NCI-H2107 (cell line): Measurements from ENCODE around the gene IMPA2.

ENCODE experiments used
- DNase-seq: peaks from one replicate; lab custom pipeline; 2025; lab: John Stamatoyannopoulos, UW

IMPA2 gene

GRCh38 chr18:12008842-12009580 is 27.7 kb downstream of the IMPA2 start:
- DNase-seq = no peak

DNA sequence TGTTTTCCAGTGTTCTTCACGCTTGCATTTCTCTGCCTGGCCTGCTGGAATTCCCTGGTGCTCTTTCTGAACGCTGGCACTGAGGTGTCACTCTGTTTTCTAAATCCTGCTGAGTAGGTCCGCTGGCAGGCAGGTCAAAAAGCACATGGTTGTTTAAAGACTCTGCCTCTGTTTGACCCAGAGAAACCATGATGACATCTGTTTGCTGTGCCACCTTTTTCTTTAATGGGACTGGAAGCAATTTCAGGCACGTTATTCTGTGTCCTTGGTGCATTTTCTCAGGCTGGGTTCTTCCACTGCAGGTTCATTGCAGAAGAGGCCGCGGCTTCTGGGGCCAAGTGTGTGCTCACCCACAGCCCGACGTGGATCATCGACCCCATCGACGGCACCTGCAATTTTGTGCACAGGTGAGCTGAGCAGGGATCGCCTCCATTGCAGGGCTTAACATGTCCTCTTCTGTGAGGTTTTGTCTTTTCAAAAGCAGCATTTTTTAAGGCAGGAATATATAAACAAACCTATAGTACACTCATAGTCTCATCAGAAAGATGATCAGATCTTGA is 28.4 kb downstream of the IMPA2 start:
- DNase-seq = no peak

GRCh38 chr18:12010187-12010802 is 29.0 kb downstream of the IMPA2 start:
- DNase-seq = peak; percentile 9

DNA sequence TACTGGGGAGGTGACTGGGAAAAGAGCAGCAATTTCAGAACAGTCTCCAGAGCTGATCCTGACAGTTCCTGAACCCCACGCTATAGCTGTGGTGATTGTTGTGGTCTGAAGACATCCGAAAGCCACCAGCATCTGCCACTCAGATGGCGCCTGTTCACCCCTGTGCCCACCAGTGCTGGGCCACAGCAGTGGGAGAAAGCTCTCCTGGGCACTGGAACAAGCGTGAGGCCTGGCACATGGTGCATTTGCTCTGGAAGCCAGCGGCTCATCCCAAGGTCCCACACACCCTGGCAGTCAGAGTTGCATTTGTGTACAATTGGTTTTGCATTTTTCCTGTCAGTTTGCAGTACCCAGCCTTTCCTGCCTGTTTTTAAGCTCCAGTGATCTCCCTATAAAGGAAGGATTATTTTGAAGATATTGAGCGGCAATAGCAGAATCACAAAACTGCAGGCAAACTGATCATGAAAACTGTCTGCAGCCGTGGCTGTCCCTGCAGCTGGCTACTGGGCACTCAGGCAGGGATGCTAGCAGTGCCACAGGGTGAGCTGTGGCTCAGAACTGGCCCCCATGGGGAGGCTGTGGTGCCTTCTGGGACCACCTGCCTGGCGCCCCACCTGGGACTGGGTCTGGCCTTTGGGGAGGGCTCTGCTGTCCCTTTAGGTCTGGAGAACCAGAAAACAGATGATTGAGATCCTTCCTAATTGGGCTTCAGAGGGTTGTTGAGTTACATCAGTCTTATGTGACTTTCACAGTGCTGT is 30.1 kb downstream of the IMPA2 start:
- no peak for DNase-seq

GRCh38 chr18:12011957-12012549 is 30.7 kb downstream of the IMPA2 start:
- DNase-seq = no peak

- DNase-seq = no peak
Measured at GRCh38 chr18:12012697-12013096, 31.4 kb downstream of the IMPA2 start.

- DNase-seq = no peak
Measured at GRCh38 chr18:12013186-12013916, 32.0 kb downstream of the IMPA2 start.

- DNase-seq = no peak
Measured at GRCh38 chr18:12014086-12014485, 32.8 kb downstream of the IMPA2 start.

- DNase-seq = no peak
Measured at GRCh38 chr18:12014521-12015415, 33.5 kb downstream of the IMPA2 start.

- no peak for DNase-seq
Measured at GRCh38 chr18:12015416-12016062, 34.2 kb downstream of the IMPA2 start.

GRCh38 chr18:12017081-12017480 is 35.8 kb downstream of the IMPA2 start:
- no peak for DNase-seq

DNA sequence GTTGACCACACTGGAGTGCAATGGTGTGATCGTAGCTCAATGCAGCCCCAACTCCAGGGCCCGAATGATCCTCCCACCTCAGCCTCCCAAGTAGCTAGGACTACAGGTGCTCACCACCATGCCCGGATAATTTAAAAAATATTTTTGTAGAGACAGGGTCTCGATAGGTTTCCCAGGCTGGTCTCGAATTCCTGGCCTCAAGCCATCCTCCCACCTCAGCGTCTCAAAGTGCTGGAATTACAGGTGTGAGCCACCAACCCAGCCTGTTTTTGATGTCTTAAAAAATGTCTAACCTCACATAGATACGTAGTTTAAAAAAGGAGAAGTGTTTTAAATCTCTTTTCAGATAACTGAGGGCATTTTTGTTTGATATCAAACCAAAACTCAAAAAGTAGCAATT is 37.6 kb downstream of the IMPA2 start:
- DNase-seq = no peak

DNA sequence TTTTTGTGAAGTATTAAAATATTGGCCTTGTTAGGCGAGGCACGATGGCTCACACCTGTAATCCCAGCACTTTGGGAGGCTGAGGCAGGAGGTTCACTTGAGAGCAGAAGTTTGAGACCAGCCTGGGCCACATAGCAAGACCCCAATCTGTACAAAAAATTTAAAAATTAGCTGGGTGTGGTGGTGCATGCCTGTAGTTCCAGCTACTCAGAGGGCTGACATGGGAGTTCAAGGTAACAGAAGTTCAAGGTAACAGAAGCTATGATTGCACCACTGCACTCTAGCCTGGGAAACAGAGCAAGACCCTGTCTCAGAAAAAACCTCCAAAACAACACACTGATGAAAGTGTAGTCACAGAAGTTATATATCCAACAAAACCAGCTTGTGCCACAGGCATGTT is 39.8 kb downstream of the IMPA2 start:
- DNase-seq = no peak

DNA sequence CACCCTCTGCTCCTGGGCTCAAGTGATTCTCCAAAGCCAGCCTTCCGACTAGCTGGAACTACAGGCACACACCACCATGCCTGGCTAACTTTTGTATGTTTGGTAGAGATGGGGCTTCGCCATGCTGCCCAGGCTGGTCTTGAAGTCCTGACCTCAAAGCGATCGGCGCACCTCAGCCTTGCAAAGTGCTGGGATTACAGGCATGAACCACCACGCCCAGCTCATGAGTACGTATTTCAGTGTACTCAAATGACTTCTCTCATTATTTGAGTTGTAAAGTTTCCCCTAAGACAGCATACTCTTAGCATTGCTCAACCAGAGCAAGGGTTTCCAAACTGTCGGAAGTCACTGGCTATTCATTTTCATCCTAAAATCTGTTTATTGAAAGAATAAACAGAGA is 40.3 kb downstream of the IMPA2 start:
- DNase-seq = no peak

GRCh38 chr18:12023375-12023774 is 42.1 kb downstream of the IMPA2 start:
- DNase-seq = no peak

GRCh38 chr18:12026562-12026961 is 45.3 kb downstream of the IMPA2 start:
- DNase-seq = no peak

DNA sequence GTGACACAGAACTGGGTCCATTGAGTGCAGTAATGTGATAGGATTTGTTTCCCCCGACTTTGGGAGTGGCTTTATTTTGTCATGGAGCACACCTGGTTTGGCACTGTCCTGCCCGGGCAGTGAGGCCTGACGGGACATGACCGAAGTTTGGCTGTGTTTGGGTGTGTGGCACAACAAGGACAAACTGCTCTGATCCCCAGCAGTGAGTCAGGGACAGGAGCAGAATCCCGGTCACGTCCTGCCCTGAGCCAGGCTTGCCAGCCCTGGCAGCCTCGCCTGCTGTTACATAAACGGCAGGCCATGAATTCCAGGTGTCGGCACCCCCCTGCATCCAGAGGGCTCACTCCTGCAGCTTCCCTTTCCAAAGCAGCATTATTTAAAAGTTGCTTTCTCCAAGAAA is 45.7 kb downstream of the IMPA2 start:
- no peak for DNase-seq

DNA sequence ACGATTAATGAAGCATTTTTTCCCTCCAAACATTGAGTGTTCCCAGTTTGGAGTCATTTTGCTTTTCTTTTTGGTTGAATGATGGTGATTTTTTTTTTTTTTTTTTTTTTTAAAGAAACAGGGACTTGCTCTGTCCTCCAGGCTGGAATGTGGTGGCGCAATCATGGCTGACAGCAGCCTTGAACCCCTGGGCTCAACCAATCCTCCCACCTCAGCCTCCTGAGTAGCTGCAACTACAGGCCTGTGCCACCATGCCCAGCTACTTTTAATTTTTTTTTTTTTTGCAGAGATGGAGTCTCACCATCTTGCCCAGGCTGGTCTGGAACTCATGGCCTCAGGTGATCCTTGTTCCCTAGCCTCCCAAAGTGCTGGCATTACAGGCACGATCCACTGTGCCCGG is 46.2 kb downstream of the IMPA2 start:
- DNase-seq = no peak

DNA sequence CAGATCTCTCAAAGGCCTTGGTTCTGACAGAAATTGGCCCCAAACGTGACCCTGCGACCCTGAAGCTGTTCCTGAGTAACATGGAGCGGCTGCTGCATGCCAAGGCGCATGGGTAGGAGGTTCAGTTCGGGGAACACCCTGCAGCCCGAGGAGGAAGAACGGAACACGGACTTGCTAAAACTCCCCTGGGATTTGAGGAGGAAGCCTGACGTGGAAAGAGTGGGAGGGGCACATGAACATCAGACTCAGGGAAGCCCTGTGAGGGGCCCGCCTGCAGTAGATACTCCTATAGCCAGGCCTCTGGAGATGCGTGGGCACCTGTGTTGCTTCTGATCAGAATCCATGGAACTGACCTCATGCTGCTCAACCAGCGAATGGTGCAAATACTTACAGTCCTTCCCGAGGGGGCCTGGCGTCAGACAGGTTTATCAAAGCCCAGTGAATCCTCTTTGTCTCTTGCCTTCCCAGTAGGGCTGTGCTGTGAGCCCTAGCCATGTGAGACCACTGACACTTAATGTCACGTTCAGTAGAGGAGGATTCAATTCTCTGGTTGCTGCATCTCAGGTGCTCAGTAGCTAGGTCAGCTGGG is 46.8 kb downstream of the IMPA2 start:
- no peak for DNase-seq

- no peak for DNase-seq
Measured at GRCh38 chr18:12028674-12029073, 47.4 kb downstream of the IMPA2 start.
